HG02981 (cell line): ENCODE results near the gene CDX1.

Experiments
- ATAC-seq: cut with Tn5 transposase; IDR thresholded peaks from one replicate; pipeline ENCODE4 v1.9.1; 2021; ENCODE audit warnings: mild to moderate bottlenecking, moderate library complexity; ENCODE audit not compliant: unreplicated experiment

CDX1 gene

DNA sequence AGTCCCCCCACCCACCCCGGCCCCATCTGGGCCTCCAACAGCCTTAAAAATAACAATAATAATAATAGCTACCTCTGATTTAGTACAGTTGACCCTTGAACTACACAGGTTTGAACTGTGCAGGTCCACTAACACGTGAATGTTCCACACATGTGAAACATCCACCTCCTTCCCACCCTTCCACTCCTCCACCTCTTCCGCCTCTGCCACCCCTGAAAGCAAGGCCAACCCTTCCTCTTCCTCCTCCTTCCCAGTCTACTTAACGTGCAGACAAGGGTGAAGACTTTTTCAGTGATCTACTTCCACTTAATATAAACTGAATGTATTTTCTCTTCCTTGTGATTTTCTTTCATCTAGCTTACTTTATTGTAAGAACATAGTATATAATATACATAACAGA is 21.7 kb upstream of the CDX1 start:
- ATAC-seq, result no peak

DNA sequence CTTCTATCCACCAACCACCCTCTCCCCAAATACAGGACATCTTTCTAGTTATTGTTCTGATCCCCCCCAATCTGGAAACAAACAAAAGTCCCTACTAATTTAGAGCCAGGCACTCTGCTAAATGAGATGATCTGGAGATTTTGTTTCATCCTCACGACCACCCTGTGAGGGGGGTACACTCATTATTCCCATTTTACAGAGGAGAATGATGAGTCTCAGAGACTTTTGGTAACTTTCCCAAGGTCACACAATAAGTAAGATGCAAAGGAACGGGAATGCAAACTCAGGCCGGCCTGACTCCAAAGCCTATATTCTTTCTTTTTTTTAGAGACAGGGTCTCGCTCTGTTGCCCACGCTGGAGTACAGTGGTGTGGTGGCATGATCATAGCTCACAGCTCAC is 20.3 kb upstream of the CDX1 start:
- ATAC-seq, result no peak

DNA sequence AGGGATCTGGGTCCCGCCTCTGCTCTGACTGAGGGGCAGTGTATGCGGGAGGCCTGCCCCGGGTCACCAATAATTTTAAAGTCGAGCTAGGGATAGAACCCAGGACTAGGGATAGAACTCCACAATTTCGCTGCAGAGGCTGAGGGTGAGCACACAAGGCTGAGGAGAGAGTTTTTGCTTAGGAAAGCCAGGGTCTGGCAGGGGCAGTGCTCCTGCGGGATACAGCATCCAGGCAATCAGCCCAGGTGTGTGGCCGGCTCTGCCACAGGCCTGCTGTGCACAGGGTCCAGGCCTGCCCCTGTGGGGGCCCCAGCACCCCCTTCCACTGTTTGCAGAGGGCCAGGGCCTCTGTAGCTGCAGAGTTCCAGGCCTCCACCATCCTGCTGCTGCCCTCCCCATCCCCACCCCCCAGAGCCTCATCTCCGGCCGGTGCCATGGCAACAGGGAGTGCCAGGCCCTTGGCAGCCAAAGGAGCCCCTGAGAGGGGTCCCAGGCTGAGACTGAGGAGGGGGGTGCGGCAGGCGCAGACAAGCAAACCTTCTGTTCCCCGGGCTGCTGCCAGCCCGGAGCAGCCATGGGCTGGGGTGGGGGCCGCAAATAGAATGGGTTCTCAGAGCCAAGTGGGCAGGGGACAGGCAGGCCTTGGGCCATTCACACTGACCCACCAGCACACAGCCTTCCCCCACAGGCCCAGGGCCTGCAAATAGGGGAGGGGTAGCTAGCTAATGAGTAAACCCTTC is 19.5 kb upstream of the CDX1 start:
- ATAC-seq, result no peak

DNA sequence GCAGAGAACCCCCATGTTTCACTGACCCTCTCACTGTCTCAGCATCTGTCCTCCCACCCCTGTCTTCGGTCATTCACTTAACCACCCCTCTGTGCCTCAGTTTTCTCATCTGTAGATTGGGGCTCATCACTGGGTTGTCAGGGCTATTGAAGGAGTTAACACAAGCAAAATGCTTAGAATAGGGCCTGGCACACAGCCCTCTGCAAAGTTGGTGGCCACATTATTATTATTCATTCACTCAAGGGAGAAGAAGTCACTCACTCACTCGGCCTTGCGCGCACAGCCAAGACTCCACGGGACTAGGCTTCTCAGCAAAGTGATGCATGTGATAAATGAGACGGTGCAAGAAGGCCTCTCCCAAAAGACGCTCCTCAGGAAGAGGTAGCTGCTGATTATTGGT is 18.9 kb upstream of the CDX1 start:
- no peak for ATAC-seq

DNA sequence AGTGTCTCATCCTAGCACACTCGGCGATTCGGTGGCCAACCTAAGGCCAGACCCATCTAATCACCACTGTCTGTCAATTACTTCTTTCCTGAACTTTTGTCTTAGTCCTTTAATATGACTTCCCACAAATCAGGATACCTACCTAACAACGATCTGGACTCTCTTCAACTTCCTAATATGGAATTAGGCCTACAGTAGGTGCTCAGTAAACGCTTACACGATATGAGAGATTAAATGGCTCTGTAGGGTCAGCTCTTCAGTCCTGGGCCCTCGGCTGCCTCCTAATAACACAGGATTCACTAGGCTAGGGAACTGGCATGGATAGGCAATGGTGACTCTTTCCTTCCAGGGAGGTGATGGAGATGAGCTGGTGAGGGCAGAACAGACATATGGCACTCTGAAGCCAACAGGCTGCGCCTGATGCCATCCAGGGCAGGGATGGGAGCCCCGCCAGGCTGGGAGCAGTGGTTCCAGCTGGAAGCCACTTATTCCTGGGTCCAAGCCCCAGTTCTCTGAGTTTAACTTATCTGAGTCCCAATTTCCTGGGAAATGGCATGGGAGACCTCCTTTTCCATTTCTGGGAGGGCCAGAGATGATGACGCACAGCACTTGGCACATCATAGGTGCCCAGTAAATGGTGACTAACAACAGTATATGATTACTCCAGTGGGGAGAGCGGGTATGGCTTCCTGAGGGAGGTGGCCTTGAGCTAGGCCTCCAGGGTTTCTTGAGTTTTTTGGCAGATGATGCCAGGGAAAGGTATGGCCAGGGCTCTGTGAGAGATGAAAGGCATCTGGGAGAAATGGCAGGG is 18.3 kb upstream of the CDX1 start:
- no peak for ATAC-seq

DNA sequence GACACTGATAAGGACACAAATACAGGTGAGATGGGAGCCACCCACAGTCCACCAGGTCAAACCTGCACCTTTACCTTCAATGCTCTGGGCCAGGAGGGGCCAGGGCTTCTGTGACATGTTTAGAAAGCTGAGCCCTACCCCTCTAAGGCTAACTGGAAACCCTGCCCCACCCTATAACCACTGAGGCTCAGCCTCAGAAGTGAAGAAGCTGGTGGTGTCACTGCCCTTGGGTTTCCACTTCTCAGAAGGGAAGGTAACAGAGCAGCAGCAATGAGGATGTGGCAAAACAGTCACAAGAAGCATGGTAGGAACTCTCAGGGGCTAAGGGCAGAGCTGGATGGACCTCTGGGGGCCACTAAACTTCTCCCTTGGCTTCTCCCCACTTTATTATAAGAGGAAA is 17.0 kb upstream of the CDX1 start:
- ATAC-seq, result no peak

DNA sequence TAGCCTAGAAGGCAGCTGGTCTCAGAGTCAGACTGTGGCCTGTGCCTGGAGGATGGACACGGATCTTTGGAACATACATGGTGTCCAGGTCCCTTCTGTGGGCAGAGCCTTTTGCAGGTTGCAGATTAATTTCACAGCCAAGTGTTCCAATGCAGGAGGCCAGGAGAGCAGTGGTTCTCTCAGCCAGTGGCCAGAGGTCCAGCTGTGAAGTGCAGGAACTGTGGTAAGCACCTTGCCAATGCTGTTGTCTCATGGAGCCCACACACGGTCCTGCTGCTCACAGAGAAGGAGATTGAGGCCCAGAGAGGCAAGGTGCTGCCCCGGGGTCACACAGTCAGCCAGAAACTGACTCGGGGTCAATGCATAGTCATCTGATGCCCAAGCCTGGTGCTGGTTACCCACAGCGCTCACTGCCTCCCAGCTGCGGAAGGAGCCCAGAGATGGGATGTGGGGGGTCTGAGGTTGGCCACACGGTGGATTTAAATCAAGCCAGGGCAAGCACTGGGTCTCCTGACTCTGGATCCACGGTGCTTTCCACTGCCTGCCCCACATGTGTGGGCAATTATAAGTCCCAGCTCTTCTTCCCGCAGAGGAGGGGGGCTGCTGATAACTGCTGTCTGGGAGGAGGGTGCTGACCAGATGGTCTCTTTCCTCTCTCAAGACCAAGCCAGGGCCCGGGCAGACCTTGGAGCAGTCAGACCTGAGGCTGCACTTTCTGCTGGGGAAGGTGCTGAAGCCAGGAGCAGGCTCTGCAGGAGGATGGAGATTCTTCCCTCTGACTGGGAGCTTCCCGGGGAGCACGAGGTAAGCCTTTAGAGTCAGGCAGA is 13.7 kb upstream of the CDX1 start:
- no peak for ATAC-seq

DNA sequence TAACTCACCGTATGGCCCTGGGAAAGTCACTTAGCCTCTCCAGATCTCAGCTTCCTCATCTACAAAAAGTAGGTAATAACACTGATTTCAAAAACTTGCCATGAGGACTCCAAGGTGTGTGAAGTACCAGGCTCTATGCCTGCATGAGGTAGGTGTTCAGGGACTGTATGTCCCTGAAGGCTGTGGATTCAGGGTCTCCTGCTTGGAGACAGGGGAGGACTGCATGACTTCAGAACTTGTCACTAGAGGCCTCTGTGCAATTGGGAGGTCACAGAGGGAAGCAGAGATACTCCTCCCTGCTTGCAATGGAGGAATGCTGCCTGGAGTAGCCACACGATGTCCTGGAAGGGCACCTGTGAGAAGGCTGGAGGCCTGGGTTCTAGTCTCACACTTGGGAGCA is 13.1 kb upstream of the CDX1 start:
- no peak for ATAC-seq

DNA sequence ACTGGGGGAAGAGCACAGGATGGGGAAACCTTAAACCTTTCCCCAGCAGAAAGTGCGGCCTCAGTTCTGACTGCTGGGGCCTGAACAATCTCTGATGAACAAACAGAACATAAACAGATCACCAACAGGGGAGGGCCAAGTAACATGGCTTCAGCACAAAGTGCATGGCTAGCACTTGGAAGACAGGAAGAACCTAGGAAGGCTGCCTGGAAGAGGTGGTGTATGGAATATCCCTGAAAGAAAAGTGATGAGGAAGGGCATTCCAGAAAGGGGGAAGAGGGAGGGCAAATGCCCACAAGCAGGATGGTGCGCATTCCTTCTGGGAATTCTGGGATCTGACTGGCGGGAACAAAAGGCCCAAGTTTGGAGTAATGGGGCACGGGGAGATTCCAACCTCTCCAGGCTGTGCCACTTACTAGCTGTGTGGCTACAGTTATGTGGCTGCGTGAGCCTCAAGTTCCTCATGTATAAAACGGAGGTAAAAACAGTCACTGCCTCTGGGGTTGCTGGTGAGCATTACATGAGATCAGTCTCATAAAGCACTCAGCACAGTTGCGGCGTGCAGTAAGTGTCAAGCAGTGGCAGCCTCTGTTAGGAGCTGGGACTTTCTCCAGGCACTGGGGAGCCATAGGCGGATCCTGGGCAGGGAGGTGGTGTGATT is 12.5 kb upstream of the CDX1 start:
- ATAC-seq, result no peak

DNA sequence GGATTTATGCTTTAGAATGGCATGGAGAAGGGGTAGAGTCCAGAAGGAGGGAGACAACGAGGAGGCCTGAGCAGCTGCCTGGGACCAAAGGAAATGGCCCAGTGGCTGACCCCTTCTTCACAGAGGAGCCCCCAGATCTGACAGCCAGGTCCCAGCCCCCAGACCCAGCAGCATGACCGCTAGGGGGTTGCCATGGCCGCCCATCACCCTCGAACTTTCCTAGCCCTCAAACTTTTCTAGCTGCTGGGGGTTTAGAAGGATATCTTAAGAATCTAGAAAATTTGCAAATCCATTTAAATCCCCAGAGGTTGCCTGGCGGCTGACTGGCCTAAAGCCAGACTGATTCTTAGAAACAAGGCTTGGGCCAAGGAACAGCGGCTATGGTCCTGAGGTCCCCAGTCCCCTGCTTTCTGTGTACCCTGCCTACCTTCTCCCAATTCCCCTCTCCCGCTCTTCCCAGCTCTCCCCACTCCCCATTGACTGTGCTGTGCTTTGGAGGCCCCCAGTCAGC is 11.9 kb upstream of the CDX1 start:
- ATAC-seq, result no peak

DNA sequence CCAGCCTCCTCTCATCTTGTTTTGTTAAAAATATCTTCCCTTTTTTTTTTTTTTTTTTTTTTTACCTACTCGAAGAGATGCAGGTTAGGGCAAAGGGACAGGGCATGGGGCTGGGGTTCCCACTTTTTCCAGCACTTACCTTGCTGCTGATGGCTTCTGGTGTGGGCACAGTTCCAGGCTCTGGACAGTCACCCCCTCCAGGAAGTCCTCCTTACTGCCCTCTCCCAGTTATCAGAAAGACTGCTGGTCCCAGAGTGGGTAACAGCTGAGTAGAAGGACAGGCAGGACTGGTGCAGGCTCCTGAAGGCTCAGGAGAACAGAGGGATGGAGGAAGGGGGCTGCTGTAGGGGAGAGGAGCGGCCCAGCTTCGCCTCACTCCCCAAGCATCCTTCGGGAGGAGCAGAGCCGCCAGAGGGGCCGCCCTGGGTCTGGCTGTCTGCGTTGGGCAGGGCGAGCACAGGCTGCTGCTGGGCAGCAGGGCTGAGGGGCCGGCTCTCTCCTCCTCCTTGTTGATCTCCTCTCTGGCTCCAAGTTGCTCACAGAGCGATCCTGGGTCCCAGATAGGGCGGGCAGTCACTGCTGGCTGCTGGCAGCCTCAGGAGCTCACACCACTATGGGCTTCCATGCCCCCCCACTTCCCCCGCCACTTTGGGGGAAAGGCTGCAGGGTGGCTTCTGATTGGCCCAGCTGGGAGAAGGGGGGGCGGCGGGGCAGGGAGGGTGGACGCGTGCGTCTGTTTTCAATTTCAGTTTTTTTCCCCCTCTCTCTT is 11.1 kb upstream of the CDX1 start, which contains the start of gene PDGFRB:
PDGFRB (minus strand) TSS at position 588 of the 769 bp plus-strand sequence. CDS start 18,798 bp downstream, outside the sequence.
- no peak for ATAC-seq

DNA sequence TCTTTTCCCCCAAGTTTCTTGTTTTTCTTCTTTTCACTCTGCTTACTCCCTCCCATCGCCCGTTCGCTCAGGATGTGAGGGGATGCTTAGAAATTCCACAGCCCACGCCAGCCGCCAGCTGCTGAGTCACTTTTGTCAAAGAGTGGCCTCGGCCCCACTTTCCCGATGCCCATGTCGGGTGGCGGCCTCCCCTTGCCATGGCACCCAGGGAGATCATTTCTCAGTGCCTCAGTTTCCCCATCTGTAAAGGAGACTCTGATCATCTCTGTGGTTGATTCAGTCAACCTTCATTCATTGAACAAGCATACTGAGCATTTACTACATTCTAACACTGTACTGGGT is 10.6 kb upstream of the CDX1 start:
- ATAC-seq, result no peak

DNA sequence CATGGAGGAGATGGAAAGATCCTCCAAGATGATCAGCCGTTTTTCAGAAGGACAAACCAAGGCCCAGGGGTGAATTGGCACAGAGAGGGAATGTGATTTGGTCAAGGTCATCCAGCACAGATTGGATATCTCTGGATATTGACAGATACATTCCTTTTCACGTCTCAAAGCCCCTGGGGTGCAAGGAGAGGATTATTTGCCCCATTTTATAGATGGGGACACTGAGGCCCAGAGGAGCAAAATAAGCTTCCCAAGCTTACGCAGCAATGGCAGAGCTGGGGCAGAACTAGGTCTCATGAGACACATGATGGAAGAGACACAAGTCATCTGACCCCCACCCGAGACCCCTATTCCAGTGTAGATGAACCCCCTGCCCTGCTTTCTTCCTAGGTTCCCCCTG is 10.0 kb upstream of the CDX1 start:
- no peak for ATAC-seq

DNA sequence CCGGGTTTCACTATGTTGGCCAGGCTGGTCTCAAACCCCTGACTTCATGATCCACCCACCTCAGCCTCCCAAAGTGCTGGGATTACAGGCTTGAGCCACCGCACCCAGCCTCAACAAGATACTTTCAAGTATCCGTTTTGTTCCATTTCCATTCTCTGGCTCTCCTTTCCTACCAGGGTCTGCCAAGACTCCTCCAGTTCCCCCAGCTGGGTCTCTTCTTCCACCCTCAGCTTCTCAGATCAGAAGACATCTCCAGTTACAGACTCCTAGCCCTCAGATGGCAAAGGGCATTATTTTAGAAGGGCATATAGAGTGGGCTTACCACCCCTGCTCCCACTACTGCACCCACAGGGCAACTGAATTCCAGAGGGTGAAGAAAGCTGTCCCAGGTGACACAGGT is 9.4 kb upstream of the CDX1 start:
- no peak for ATAC-seq

DNA sequence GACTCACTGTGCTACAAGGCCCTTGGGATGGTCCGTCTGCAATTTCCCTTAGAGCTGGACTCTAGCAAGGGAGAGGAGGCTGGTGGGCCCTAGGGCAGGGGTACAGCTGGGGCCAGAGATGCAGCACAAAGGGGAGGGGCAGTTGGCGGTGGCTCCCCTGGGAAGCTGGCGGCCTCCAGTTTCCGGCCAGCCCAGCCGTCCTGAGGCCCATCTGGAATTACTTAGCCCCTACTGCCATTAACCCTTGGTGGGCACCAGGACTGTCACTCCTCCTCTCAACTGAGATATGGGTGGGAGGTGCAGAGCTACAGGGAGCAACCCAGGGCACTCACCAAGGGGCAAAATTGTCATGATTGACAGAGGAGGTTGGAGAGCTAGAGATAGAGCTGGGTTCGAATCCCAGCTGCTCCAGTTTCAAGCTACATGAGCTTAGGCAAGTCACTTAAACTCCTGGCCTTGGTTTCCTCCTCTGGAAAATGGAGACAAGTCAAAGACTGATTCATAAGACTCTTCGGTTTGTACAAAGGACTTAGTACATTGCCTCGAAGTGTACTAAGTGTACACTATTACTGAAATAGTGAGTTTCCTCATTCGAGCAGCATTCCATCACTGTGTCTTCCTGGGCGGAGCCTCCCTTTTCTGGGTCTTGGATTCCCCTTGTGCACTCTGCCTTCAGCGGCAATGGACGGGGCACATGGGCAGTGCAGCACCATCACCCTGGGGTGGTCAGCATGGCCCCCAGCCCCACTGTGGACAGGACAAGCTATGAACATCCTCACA is 8.2 kb upstream of the CDX1 start:
- no peak for ATAC-seq

DNA sequence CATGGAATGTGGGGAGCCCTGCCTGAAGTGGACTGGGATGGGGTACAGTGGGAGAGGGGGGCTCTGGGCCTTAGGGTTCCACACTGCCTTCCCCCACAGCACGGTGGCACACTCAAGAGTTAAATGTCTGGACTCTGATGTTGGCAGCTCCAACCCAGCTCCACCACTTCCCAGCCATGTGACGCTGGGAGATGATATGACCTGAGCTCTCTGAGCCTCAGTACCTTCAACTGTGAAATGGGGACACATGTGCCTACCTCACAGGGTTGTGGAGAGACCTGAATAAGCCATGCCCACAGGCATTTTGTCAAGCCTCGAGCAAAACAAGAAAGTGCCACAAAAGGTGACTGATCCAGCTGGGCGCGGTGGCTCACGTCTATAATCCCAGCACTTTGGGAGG is 7.5 kb upstream of the CDX1 start:
- no peak for ATAC-seq

DNA sequence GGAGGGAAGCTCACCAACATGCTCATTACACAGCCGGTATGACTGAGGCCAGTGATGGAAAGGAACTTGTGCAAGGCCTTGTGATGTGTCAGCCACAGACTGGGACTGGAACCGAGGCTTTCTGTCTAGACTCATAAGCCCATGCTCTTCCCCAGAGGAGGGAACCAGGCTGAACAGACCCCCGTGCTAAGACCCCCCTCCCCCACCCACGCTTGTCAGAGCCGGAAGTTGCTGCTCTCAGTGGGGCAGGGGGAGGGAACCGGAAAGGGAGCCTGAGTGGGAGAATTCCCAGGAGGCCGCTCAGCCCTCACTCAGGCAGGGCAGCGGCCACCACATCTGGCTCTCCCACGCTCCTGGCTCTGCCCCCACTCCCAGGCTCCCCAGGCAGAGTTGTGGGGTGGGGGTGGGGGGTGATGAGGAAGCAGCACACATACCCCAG is 6.8 kb upstream of the CDX1 start:
- no peak for ATAC-seq

DNA sequence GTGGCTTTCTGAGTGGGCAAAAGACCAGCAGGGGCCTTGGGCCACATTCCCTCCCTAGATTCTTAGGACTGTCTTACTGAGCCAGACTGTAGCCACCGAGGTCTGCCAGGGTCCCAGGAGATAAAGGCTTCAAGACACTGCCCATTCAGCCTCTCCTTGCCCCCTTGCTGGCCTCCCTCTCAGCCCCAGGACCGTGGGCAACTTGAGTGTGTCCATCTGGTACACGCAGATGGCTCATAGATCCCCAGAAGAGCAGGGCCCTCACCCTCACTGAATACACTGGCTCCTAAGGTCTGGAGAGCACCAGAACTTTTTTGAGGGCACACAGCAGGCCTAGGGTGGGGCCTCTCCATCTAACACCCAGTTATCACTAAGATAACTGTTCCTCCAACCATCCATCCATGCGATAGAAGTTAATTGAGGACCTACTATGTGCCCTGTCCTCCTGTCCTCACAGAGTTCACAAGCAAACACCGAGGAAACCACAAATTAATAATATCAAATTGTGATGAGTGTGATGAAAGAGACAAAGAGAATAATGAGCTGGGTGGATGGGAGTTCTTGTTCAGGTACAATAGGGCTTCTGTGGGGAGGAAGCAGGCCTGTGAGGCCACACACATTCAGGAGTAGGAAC is 6.0 kb upstream of the CDX1 start:
- no peak for ATAC-seq
